Fibroblast of lung (primary cell): ENCODE measurements around the gene OLFML3.

ENCODE experiments used
- CTCF ChIP-seq, 2 donors: IDR thresholded peaks in 1 of 2; conservative IDR thresholded peaks in 1 of 2; 1 replicate in 1 of 2; 2 replicates in 1 of 2; pipeline ENCODE4 v1.5.1; 2011 to 2012; ENCODE audit warnings: low read length in 2 of 2, control low read depth in 1 of 2, inconsistent platforms in 1 of 2, low read depth in 1 of 2, mild to moderate bottlenecking in 1 of 2
- EZH2 ChIP-seq: IDR thresholded peaks from 2 replicates; pipeline ENCODE4 v1.5.1; 2012; ENCODE audit warnings: low read length, control low read depth, mild to moderate bottlenecking; ENCODE audit errors: missing control alignments

- TF ChIP-seq CTCF (conservative IDR thresholded peaks at IDR 0.05 in 1 of 2, IDR thresholded peaks at IDR 0.05 in 1 of 2; ENCODE audit: low read depth in 1 of 2, low read length in 2 of 2) (no peak), EZH2 (no peak)
These were observed 24.2 kb downstream of the OLFML3 start for GRCh38 chr1:114003431-114003830.
